Liver (tissue), 2 donors: ENCODE data around the gene MAL.

Experiments used
- TF ChIP-seq, protein P1 (sequence below): fragments of 150-350 bp; IDR thresholded peaks from 2 replicates; pipeline ENCODE4 v1.5.1; 2017; ENCODE audit warnings: improper control_type of control experiment, low read depth, low read length; ENCODE audit not compliant: missing input control
- TF ChIP-seq, protein P2 (sequence below): IDR thresholded peaks from 2 replicates; pipeline ENCODE4 v1.6.1; 2016; ENCODE audit warnings: antibody characterized with exemption
- donor health status: healthy.

DNA sequence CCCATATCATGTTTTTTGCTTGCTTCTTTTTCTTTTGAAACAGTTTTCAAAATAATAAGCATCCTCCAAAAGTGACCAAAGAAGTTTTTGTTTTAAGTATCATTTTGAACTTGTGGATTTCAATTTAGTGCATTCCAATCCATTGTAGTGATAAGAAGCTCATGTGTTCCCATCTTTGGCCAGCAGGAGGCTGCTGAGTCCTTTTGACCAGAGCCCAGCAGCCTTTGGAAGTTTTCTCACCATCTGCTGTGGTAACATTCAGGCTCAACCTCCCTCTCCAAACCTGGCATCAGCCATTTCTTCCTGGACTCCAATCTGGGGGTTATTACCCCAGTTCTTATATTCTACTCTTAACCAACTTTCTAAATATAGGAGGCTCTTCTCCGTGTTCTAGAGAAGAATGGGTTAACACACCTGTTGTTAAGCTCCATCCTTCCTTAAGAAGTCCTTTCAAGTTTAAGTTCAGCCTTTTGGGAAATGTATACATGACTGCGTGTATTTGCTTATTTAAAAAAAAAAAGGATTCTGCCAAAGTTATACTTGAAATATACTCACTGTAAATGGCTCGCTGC is 39.0 kb upstream of the MAL start:
- TF ChIP-seq, protein P1, sequence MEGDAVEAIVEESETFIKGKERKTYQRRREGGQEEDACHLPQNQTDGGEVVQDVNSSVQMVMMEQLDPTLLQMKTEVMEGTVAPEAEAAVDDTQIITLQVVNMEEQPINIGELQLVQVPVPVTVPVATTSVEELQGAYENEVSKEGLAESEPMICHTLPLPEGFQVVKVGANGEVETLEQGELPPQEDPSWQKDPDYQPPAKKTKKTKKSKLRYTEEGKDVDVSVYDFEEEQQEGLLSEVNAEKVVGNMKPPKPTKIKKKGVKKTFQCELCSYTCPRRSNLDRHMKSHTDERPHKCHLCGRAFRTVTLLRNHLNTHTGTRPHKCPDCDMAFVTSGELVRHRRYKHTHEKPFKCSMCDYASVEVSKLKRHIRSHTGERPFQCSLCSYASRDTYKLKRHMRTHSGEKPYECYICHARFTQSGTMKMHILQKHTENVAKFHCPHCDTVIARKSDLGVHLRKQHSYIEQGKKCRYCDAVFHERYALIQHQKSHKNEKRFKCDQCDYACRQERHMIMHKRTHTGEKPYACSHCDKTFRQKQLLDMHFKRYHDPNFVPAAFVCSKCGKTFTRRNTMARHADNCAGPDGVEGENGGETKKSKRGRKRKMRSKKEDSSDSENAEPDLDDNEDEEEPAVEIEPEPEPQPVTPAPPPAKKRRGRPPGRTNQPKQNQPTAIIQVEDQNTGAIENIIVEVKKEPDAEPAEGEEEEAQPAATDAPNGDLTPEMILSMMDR, result peak; percentile 62
- TF ChIP-seq, protein P2, sequence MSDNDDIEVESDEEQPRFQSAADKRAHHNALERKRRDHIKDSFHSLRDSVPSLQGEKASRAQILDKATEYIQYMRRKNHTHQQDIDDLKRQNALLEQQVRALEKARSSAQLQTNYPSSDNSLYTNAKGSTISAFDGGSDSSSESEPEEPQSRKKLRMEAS, result no peak
